GM10248 (cell line): ENCODE results near the gene CUX1.

Source experiments
- CTCF ChIA-PET: fragments of 300-600 bp; sonication (Branson Sonifier 250); formaldehyde crosslinking; extraction: SDS; loops from one replicate; lab custom pipeline; 2021; ENCODE audit warnings: antibody characterized with exemption; lab: Yijun Ruan, JAX
- POLR2A ChIA-PET: fragments of 350-650 bp; sonication (Branson Sonifier 250); formaldehyde crosslinking; extraction: SDS; loops from one replicate; lab custom pipeline; 2020; ENCODE audit warnings: antibody characterized with exemption; lab: Yijun Ruan, JAX
- DNase-seq: peaks from one replicate; pipeline ENCODE4 v3.0.0; 2012; ENCODE audit errors: extremely low spot score
- CTCF ChIP-seq: IDR thresholded peaks from 2 replicates; pipeline ENCODE4 v1.5.1; 2012; ENCODE audit warnings: mild to moderate bottlenecking, low read depth; ENCODE audit errors: extremely low read depth, missing control alignments, control extremely low read depth

Gene CUX1

GRCh38 chr7:102253973-102254370, 436.5 kb downstream of the CUX1 start:
- ChIA-PET CTCF (no interaction called here), POLR2A (no interaction called here)
- DNase-seq = no peak
- no peak for TF ChIP-seq CTCF

GRCh38 chr7:102254521-102254920, 437.1 kb downstream of the CUX1 start:
- CTCF ChIA-PET = no interaction called here
- POLR2A ChIA-PET = no interaction called here
- no peak for DNase-seq
- no peak for TF ChIP-seq CTCF

- CTCF ChIA-PET = interaction anchor here (1.0 to 1.6 kb wide), 3 partner anchors 9 to 652 kb away, joined by 3 to 6 read pairs (median 3); no protein-coding TSS in a partner anchor
- no peak for TF ChIP-seq CTCF
- no peak for DNase-seq
- POLR2A ChIA-PET = no interaction called here
These were observed 438.1 kb downstream of the CUX1 start for GRCh38 chr7:102255501-102255900.

GRCh38 chr7:102255916-102256315, 438.5 kb downstream of the CUX1 start:
- CTCF ChIA-PET = interaction anchor here (1.0 to 1.6 kb wide), 3 partner anchors 9 to 653 kb away, joined by 3 to 6 read pairs (median 3); no protein-coding TSS in a partner anchor

GRCh38 chr7:102258073-102258748, 440.8 kb downstream of the CUX1 start:
- POLR2A ChIA-PET = no interaction called here
- no peak for TF ChIP-seq CTCF
- CTCF ChIA-PET = no interaction called here
- no peak for DNase-seq

More at GRCh38 chr7:102255916-102256315, 438.5 kb downstream of the CUX1 start:
- no peak for DNase-seq
- POLR2A ChIA-PET = no interaction called here
- no peak for TF ChIP-seq CTCF

- DNase-seq = no peak
- no peak for TF ChIP-seq CTCF
- CTCF ChIA-PET = no interaction called here
- POLR2A ChIA-PET = no interaction called here
These were observed 441.3 kb downstream of the CUX1 start for GRCh38 chr7:102258749-102259107.
